Ascending aorta (tissue), 2 donors: ENCODE data around the gene RHOU. TPM values are rescaled to one million over a fixed set of nuclear protein-coding genes. Genes with fewer than 3 reads are reported as not detected.
A peak's percentile ranks its signal among the peaks of the same experiment; 100 is the strongest.

Source experiments
- DNase-seq, 2 donors: peaks; one replicate each; pipeline ENCODE4 v3.0.0-alpha.2; 2019; ENCODE audit warnings: low spot score in 2 of 2
- H3K27ac ChIP-seq, 2 donors: fragments of 200-600 bp; sonication (generic); one replicate each; pipeline ENCODE4 v1.5.1; 2016 to 2017; ENCODE audit warnings: mild to moderate bottlenecking in 1 of 2
- H3K27me3 ChIP-seq: fragments of 200-600 bp; sonication (generic); one replicate; pipeline ENCODE4 v1.5.1; 2017
- H3K36me3 ChIP-seq, 2 donors: fragments of 200-600 bp; sonication (generic); one replicate each; pipeline ENCODE4 v1.5.1; 2016
- H3K4me1 ChIP-seq, 2 donors: fragments of 200-600 bp; sonication (generic); one replicate each; pipeline ENCODE4 v1.5.1; 2016 to 2017; ENCODE audit warnings: mild to moderate bottlenecking in 1 of 2
- H3K4me3 ChIP-seq, 2 donors: fragments of 200-600 bp; sonication (generic); one replicate each; pipeline ENCODE4 v1.5.1; 2016 to 2017; ENCODE audit warnings: mild to moderate bottlenecking in 1 of 2
- H3K9me3 ChIP-seq, 2 donors: fragments of 200-600 bp; sonication (generic); one replicate each; pipeline ENCODE4 v1.5.1; 2016
- CTCF ChIP-seq, 3 experiments: fragments of 200-600 bp in 2 of 3; fragments of 450-650 bp in 1 of 3; sonication (generic) in 2 of 3; IDR thresholded peaks; one replicate each; pipeline ENCODE4 v1.5.1; 2016 to 2019; ENCODE audit warnings: antibody characterized with exemption in 3 of 3, mild to moderate bottlenecking in 1 of 3, moderate library complexity in 1 of 3
- intact Hi-C: fragments of 100-400 bp; cut with DNase I; formaldehyde crosslinking; loops from one replicate; pipeline ENCODE4 v1.15.1; 2023
- total RNA-seq: library from RNA; depleted of rRNA; stranded (reverse); fragments of >200 nt; gene quantifications from one replicate; pipeline ENCODE4 v1.1.0, GENCODE V29; 2016

The RHOU gene
- total RNA-seq, 1 donor from 2014 or later = 27.7 TPM

- Histone ChIP-seq H3K4me1 (no peaks in the 10 kb centered on the region), H3K36me3 (no peaks in the 10 kb centered on the region), H3K27ac (no peak overlapping the region), H3K4me3 (no peak overlapping the region), H3K9me3 (no peaks in the 10 kb centered on the region), H3K27me3 (no peaks in the 10 kb centered on the region)
- no peak for TF ChIP-seq CTCF (IDR thresholded peaks at IDR 0.05)
- DNase-seq = no peak
- intact Hi-C loops = no loop called here
Measured at GRCh38 chr1:228732426-228732825, 2.9 kb upstream of the RHOU start.

GRCh38 chr1:228733576-228733975 lies 1.7 kb upstream of the RHOU start:
- Histone ChIP-seq H3K4me1 (peaks cover 3 to 6% of the 10 kb centered on the region in 2 donors), H3K4me3 (no peak overlapping the region), H3K36me3 (peaks cover 0 to 6% of the 10 kb centered on the region in 2 donors), H3K9me3 (no peaks in the 10 kb centered on the region), H3K27ac (no peak overlapping the region), H3K27me3 (no peaks in the 10 kb centered on the region)
- no peak for TF ChIP-seq CTCF (IDR thresholded peaks at IDR 0.05)
- DNase-seq = no peak
- intact Hi-C loops = no loop called here

GRCh38 chr1:228735871-228736586 lies 750 bp downstream of the RHOU start:
- no peak for TF ChIP-seq CTCF (IDR thresholded peaks at IDR 0.05)
- peaks cover under 1 to 25% of the 10 kb centered on the region in 2 donors for H3K36me3 ChIP-seq
- no peaks in the 10 kb centered on the region for H3K9me3 ChIP-seq
- H3K27me3 ChIP-seq = no peaks in the 10 kb centered on the region
- intact Hi-C loops = loop anchor here (1.0 to 5.0 kb wide), 8 partner anchors 67 to 491 kb away; no protein-coding TSS in a partner anchor
- peak in 1 of 2 donors; percentile 75 for DNase-seq
- H3K4me3 ChIP-seq = peak overlapping the region; percentile 97 to 98
- peaks cover 3 to 29% of the 10 kb centered on the region in 2 donors for H3K4me1 ChIP-seq
- peak overlapping the region; percentile 96 to 97 for H3K27ac ChIP-seq

GRCh38 chr1:228736844-228737445 lies 1.7 kb downstream of the RHOU start:
- intact Hi-C loops = loop anchor here (5.0 kb wide), 4 partner anchors 125 to 350 kb away; no protein-coding TSS in a partner anchor
- no peak for TF ChIP-seq CTCF (IDR thresholded peaks at IDR 0.05)
- no peaks in the 10 kb centered on the region for H3K27me3 ChIP-seq
- peak overlapping the region; percentile 96 to 97 for H3K27ac ChIP-seq
- peaks cover 3 to 32% of the 10 kb centered on the region in 2 donors for H3K4me1 ChIP-seq
- no peak for DNase-seq
- H3K36me3 ChIP-seq = peaks cover 10 to 34% of the 10 kb centered on the region in 2 donors
- no peaks in the 10 kb centered on the region for H3K9me3 ChIP-seq
- H3K4me3 ChIP-seq = peak overlapping the region; percentile 97 to 98

- peak overlapping the region; percentile 96 to 97 for H3K27ac ChIP-seq
- H3K36me3 ChIP-seq = peaks cover 17 to 40% of the 10 kb centered on the region in 2 donors
- DNase-seq = no peak
- no peak for TF ChIP-seq CTCF (IDR thresholded peaks at IDR 0.05)
- intact Hi-C loops = loop anchor here (5.0 kb wide), 4 partner anchors 125 to 350 kb away; no protein-coding TSS in a partner anchor
- peak overlapping the region; percentile 97 to 98 for H3K4me3 ChIP-seq
- H3K9me3 ChIP-seq = no peaks in the 10 kb centered on the region
- H3K27me3 ChIP-seq = no peaks in the 10 kb centered on the region
- peaks cover 3 to 32% of the 10 kb centered on the region in 2 donors for H3K4me1 ChIP-seq
Measured at GRCh38 chr1:228737601-228738041, 2.3 kb downstream of the RHOU start.
